ENCODE measurements around the gene DYNLL2.
"Not testable (repeated sequence)": the region's sequence is repeated elsewhere in the genome, so short reads cannot be mapped to it uniquely, and the experiment has no call there.

The DYNLL2 gene

DNA sequence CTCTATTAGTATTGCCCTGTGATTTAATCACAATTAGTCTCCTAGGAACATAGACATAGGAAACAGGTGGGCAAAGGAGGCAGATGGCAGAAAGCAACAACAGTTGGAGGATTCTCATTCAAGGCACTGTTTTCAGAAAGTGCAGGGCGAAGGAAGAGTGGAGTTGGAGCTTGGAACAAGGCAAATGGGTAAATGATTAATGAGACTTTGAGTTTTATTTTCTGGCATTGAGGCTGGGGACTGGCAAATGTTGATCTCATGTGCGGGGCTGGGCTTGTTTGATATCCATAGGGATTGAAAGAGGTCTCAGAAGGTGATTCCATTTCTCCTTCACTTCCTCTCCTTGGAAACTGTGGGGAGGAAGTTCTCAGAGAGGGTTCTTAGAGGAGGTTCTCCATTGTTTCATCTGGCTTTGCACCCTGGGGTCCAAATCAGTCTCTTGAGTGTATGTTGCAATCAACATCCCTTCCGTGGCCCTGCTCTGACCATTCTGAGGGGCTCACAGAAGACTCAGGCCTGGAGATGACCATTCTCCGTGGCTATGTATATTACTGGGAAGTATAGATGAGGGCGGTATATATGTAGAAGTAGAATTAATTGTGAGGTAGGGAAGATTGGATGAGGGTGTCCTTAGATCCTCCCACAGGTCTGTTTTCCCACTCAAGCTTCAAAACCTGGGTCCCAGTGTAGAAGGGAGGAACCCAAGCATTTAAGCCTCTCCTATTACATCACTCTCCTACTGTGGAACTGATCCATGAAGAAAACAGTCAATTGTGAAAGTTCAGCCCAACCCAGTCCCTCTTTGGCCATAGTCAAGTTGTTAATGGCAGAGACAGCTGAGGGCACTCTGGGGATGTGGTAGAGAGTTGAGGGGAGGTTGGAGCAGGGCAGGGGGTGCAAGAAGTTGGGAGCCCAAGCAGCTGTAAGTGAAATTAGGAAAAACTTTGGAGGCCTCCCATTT, 39.7 kb upstream of the DYNLL2 start:
- no peaks in the 10 kb centered on the region for H3K9me3 ChIP-seq (ENCODE audit: insufficient read depth, low read depth, low read length)
- H3K23ac ChIP-seq (ENCODE audit: low read length): no peak overlapping the region
- H2AK5ac ChIP-seq (ENCODE audit: low read length): no peak overlapping the region
- H3K36me3 ChIP-seq (ENCODE audit: control insufficient read depth in 1 of 2, insufficient read depth in 2 of 2, low read length in 2 of 2): no peaks in the 10 kb centered on the region
- H3K4ac ChIP-seq (ENCODE audit: low read depth, low read length): no peak overlapping the region
- H4K91ac ChIP-seq (ENCODE audit: low read depth, low read length): no peak overlapping the region
- no peak overlapping the region for H3K9ac ChIP-seq (ENCODE audit: low read length)
- H3K79me1 ChIP-seq (ENCODE audit: low read length): no peaks in the 10 kb centered on the region
- DNase-seq: no peak
- H3K4me3 ChIP-seq (ENCODE audit: low read depth, low read length): no peak overlapping the region
- H2BK120ac ChIP-seq (ENCODE audit: insufficient read depth, low read length, poor library complexity): no peak overlapping the region
- no peak overlapping the region for H3K4me2 ChIP-seq (ENCODE audit: low read length)
- no peak overlapping the region for H3K18ac ChIP-seq (ENCODE audit: low read length)
- no peaks in the 10 kb centered on the region for H3K4me1 ChIP-seq (ENCODE audit: control insufficient read depth in 1 of 2, insufficient read depth in 2 of 2, low read length in 2 of 2)
- no peak overlapping the region for H3K27ac ChIP-seq (ENCODE audit: low read depth, low read length)
- no peak overlapping the region for H2BK12ac ChIP-seq (ENCODE audit: low read length)
- WGBS (ENCODE audit: extremely low coverage, insufficient coverage, insufficient read length): 100% methylated on average over 1 of the region's 5 CpGs
- peaks cover 3% of the 10 kb centered on the region for H3K27me3 ChIP-seq (ENCODE audit: insufficient read depth, low read length)
- H2BK5ac ChIP-seq (ENCODE audit: low read depth, low read length, poor library complexity): no peak overlapping the region
- no peak overlapping the region for H4K12ac ChIP-seq (ENCODE audit: low read depth, low read length)
- no peak overlapping the region for H2AFZ ChIP-seq (ENCODE audit: insufficient read depth, low read length, poor library complexity)
- H4K8ac ChIP-seq (ENCODE audit: low read depth, low read length): no peak overlapping the region
- H3K79me2 ChIP-seq (ENCODE audit: control insufficient read depth, insufficient read depth, low read length, poor library complexity): no peaks in the 10 kb centered on the region
- H3K14ac ChIP-seq (ENCODE audit: low read length): no peak overlapping the region

DNA sequence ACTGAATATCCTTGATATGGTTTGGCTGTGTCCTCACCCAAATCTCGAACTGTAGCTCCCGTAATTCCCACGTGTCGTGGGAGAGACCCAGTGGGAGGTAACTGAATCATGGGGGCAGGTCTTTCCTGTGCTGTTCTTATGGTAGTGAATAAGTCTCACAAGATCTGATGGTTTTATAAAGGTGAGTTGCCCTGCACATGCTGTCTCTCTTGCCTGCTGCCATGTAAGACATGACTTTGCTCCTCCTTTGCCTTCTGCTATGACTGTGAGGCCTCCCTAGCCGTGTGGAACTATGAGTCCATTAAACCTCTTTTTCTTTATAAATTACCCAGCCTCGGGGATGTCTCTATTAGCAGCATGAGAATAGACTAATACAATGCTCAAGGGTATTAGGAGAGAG, 39.0 kb upstream of the DYNLL2 start:
- H3K36me3 ChIP-seq (ENCODE audit: control insufficient read depth in 1 of 2, insufficient read depth in 2 of 2, low read length in 2 of 2); H3K18ac ChIP-seq (ENCODE audit: low read length); H3K79me1 ChIP-seq (ENCODE audit: low read length); H3K4me1 ChIP-seq (ENCODE audit: control insufficient read depth in 1 of 2, insufficient read depth in 2 of 2, low read length in 2 of 2); H2BK12ac ChIP-seq (ENCODE audit: low read length); H3K14ac ChIP-seq (ENCODE audit: low read length); H4K8ac ChIP-seq (ENCODE audit: low read depth, low read length); H3K79me2 ChIP-seq (ENCODE audit: control insufficient read depth, insufficient read depth, low read length, poor library complexity); H4K12ac ChIP-seq (ENCODE audit: low read depth, low read length); H2AK5ac ChIP-seq (ENCODE audit: low read length); H3K4me3 ChIP-seq (ENCODE audit: low read depth, low read length); H2BK5ac ChIP-seq (ENCODE audit: low read depth, low read length, poor library complexity); H3K4me2 ChIP-seq (ENCODE audit: low read length); H4K91ac ChIP-seq (ENCODE audit: low read depth, low read length); H3K9ac ChIP-seq (ENCODE audit: low read length); H3K4ac ChIP-seq (ENCODE audit: low read depth, low read length); H2BK120ac ChIP-seq (ENCODE audit: insufficient read depth, low read length, poor library complexity); H2AFZ ChIP-seq (ENCODE audit: insufficient read depth, low read length, poor library complexity); H3K23ac ChIP-seq (ENCODE audit: low read length); H3K27ac ChIP-seq (ENCODE audit: low read depth, low read length); H3K27me3 ChIP-seq (ENCODE audit: insufficient read depth, low read length); H3K9me3 ChIP-seq (ENCODE audit: insufficient read depth, low read depth, low read length); DNase-seq: not testable (repeated sequence)
- no CpG with 5 or more reads among the region's 6 CpGs for WGBS (ENCODE audit: extremely low coverage, insufficient coverage, insufficient read length)

DNA sequence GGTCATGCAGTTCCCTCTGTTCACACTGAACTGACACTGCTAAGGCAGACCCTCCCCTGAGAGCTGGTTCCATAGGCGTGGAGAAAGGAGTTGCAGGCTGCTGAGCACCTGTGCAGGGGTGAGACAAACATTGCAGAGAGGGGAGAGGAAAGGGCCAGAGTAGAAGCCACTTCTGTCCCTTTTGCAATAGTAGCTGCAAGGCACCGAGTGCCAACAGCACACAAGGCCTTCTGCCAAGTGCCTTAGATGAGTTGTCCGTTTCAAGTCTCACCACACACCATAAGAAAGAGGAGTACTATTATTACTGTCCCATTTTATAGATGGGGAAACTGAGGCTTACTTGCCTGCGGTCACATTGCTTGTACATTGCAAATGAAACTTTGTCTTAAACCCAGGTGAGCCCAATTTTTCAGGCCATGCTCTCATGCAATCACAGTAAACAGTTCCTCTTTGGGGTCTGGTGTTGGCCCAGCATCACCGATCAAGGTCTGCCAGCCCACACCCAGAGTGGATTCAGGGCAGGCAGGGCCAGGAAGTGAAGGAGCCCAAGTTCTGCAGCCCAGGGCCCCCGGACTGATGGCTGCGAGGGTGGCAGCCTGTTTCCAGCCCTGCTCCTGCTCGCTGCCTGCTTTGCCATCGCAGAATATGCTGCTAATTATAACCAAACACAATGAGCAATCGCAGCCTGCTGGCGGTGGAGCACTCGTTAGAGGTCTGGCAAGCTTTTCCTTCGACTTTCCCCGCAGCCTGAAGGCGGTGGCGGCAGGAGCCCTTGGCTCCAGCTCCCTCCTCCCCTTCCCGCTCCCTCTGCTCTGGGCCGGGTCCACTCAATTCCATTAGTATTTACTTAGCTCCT, 36.8 kb upstream of the DYNLL2 start:
- Histone ChIP-seq H2BK12ac (ENCODE audit: low read length) (no peak overlapping the region), H3K4me1 (ENCODE audit: control insufficient read depth in 1 of 2, insufficient read depth in 2 of 2, low read length in 2 of 2) (no peaks in the 10 kb centered on the region), H3K27ac (ENCODE audit: low read depth, low read length) (no peak overlapping the region), H3K4ac (ENCODE audit: low read depth, low read length) (no peak overlapping the region), H3K36me3 (ENCODE audit: control insufficient read depth in 1 of 2, insufficient read depth in 2 of 2, low read length in 2 of 2) (no peaks in the 10 kb centered on the region), H3K9me3 (ENCODE audit: insufficient read depth, low read depth, low read length) (no peaks in the 10 kb centered on the region), H3K23ac (ENCODE audit: low read length) (no peak overlapping the region), H2AFZ (ENCODE audit: insufficient read depth, low read length, poor library complexity) (no peak overlapping the region), H2AK5ac (ENCODE audit: low read length) (no peak overlapping the region), H3K4me2 (ENCODE audit: low read length) (no peak overlapping the region), H3K79me2 (ENCODE audit: control insufficient read depth, insufficient read depth, low read length, poor library complexity) (no peaks in the 10 kb centered on the region), H3K27me3 (ENCODE audit: insufficient read depth, low read length) (peaks cover 3% of the 10 kb centered on the region), H2BK120ac (ENCODE audit: insufficient read depth, low read length, poor library complexity) (no peak overlapping the region), H3K79me1 (ENCODE audit: low read length) (no peaks in the 10 kb centered on the region), H2BK5ac (ENCODE audit: low read depth, low read length, poor library complexity) (no peak overlapping the region), H3K4me3 (ENCODE audit: low read depth, low read length) (no peak overlapping the region), H3K9ac (ENCODE audit: low read length) (no peak overlapping the region), H3K18ac (ENCODE audit: low read length) (no peak overlapping the region), H4K12ac (ENCODE audit: low read depth, low read length) (no peak overlapping the region), H4K91ac (ENCODE audit: low read depth, low read length) (no peak overlapping the region), H4K8ac (ENCODE audit: low read depth, low read length) (no peak overlapping the region), H3K14ac (ENCODE audit: low read length) (no peak overlapping the region)
- DNase-seq: no peak
- WGBS (ENCODE audit: extremely low coverage, insufficient coverage, insufficient read length): no CpG with 5 or more reads among the region's 18 CpGs

GRCh38 chr17:58047376-58048150, 35.7 kb upstream of the DYNLL2 start:
- Histone ChIP-seq H3K4ac (ENCODE audit: low read depth, low read length) (no peak overlapping the region), H3K23ac (ENCODE audit: low read length) (no peak overlapping the region), H3K9ac (ENCODE audit: low read length) (no peak overlapping the region), H3K79me2 (ENCODE audit: control insufficient read depth, insufficient read depth, low read length, poor library complexity) (no peaks in the 10 kb centered on the region), H3K14ac (ENCODE audit: low read length) (no peak overlapping the region), H4K12ac (ENCODE audit: low read depth, low read length) (no peak overlapping the region), H3K18ac (ENCODE audit: low read length) (no peak overlapping the region), H3K27ac (ENCODE audit: low read depth, low read length) (no peak overlapping the region), H2BK120ac (ENCODE audit: insufficient read depth, low read length, poor library complexity) (no peak overlapping the region), H3K27me3 (ENCODE audit: insufficient read depth, low read length) (peaks cover 3% of the 10 kb centered on the region), H2AFZ (ENCODE audit: insufficient read depth, low read length, poor library complexity) (no peak overlapping the region), H3K79me1 (ENCODE audit: low read length) (no peaks in the 10 kb centered on the region), H3K9me3 (ENCODE audit: insufficient read depth, low read depth, low read length) (no peaks in the 10 kb centered on the region), H4K8ac (ENCODE audit: low read depth, low read length) (no peak overlapping the region), H3K4me1 (ENCODE audit: control insufficient read depth in 1 of 2, insufficient read depth in 2 of 2, low read length in 2 of 2) (no peaks in the 10 kb centered on the region), H4K91ac (ENCODE audit: low read depth, low read length) (no peak overlapping the region), H2BK12ac (ENCODE audit: low read length) (no peak overlapping the region), H3K36me3 (ENCODE audit: control insufficient read depth in 1 of 2, insufficient read depth in 2 of 2, low read length in 2 of 2) (no peaks in the 10 kb centered on the region), H3K4me3 (ENCODE audit: low read depth, low read length) (no peak overlapping the region), H2AK5ac (ENCODE audit: low read length) (no peak overlapping the region), H2BK5ac (ENCODE audit: low read depth, low read length, poor library complexity) (no peak overlapping the region), H3K4me2 (ENCODE audit: low read length) (no peak overlapping the region)
- no peak for DNase-seq
- WGBS (ENCODE audit: extremely low coverage, insufficient coverage, insufficient read length): no CpG with 5 or more reads among the region's 4 CpGs
